GM10266 (cell line): ENCODE results near the gene OMD.
A peak's percentile ranks its signal among the peaks of the same experiment; 100 is the strongest.

Experiments
- DNase-seq: peaks from one replicate; pipeline ENCODE4 v3.0.0; 2012; ENCODE audit errors: extremely low spot score
- CTCF ChIP-seq: IDR thresholded peaks from 2 replicates; pipeline ENCODE4 v1.5.1; 2012; ENCODE audit warnings: mild to moderate bottlenecking, low read depth; ENCODE audit not compliant: control insufficient read depth, insufficient read depth; ENCODE audit errors: missing control alignments

OMD gene

GRCh38 chr9:92455217-92455616, 30.9 kb upstream of the OMD start:
- no peak for DNase-seq
- TF ChIP-seq CTCF, result peak; percentile 21

- TF ChIP-seq CTCF, result no peak
- DNase-seq, result no peak
Measured at GRCh38 chr9:92446536-92446935, 22.3 kb upstream of the OMD start.

GRCh38 chr9:92444841-92445240, 20.6 kb upstream of the OMD start:
- DNase-seq, result no peak
- TF ChIP-seq CTCF, result no peak

- DNase-seq, result peak; percentile 10
- no peak for TF ChIP-seq CTCF
Measured at GRCh38 chr9:92440751-92441046, 16.4 kb upstream of the OMD start.

- DNase-seq, result no peak
- no peak for TF ChIP-seq CTCF
Measured at GRCh38 chr9:92439921-92440750, 15.9 kb upstream of the OMD start.

- DNase-seq, result no peak
- no peak for TF ChIP-seq CTCF
Measured at GRCh38 chr9:92438900-92439526, 14.7 kb upstream of the OMD start.

- DNase-seq, result no peak
- no peak for TF ChIP-seq CTCF
Measured at GRCh38 chr9:92435263-92435662, 11.0 kb upstream of the OMD start.
